HG03354 (cell line): ENCODE results near the gene WDR35.

Experiments used
- ATAC-seq: cut with Tn5 transposase; IDR thresholded peaks from one replicate; pipeline ENCODE4 v1.9.1; 2021; ENCODE audit warnings: mild to moderate bottlenecking; ENCODE audit not compliant: unreplicated experiment, poor library complexity, severe bottlenecking

WDR35 gene

DNA sequence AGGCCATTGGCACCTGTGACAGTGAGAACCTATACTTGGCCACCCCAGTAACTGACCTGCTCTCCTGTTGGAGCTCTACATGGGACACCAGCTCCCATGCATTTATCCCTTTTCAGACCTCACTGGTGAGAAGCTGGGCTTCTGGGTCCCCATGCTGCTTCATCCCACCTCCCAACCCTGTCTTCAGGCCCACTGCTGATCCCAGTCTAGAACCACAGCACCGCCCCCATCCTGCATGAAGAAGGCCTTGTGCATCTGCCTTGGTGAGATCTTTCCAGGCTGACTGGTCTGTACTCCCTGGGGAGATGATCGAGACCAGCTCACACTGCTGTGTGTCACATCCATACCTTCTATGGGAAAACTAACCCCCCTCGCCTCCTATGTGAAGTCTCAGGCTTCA, 110.8 kb downstream of the WDR35 start:
- no peak for ATAC-seq

DNA sequence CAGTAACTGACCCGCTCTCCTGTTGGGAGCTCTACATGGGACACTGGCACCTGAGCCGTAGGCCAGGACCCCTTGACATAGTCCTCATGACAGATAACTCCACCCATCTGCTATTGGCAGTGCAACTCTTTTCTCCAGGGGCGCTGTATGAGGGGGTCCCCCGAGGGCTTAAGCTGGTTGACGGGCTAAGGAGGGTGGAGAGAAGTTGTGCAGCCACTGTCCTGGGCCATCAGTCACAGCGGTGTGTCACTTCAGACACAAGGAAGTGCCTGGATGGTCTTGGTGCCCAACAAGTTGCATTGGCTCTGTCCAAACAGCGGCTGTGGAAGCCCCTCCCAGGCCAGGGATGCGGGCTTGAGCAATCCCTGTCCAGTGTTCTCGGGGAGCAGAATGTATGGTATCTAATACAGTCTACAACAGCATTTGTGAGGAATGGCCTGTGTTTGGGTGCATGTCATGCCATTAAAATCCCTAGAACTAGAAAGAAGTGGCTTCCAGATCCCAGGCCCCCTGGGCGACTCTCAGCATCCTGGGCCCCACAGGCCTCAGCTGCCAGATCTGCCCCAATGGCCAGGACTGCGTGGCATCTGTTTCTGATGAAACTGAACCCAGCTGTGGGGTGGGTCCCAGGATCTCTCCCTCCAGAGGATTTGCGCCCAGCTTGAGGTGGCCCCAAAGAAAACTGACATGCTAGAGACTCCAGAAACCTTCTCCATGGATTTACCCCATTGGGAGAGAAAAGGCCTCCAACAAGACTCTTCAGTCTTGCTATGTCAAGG, 111.4 kb downstream of the WDR35 start:
- ATAC-seq = no peak

DNA sequence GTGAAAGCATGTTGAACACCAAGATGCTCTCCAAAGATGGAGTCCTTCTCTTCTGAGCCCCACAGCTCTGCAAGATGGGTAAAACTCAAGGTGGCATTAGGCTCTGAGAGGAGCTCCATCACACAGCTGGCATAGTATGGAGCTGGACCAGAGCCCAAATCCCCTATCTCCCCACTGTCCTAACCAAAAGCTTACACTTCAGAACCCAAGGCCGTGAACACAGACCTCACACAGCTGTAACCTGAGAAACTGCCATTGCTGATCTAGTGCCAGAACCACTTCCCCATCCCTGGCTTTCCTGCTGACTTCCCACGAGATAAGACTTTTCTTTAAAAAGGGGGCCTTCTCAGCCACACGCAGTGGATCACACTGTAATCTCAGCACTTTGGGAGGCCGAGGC, 113.2 kb downstream of the WDR35 start:
- ATAC-seq = no peak

DNA sequence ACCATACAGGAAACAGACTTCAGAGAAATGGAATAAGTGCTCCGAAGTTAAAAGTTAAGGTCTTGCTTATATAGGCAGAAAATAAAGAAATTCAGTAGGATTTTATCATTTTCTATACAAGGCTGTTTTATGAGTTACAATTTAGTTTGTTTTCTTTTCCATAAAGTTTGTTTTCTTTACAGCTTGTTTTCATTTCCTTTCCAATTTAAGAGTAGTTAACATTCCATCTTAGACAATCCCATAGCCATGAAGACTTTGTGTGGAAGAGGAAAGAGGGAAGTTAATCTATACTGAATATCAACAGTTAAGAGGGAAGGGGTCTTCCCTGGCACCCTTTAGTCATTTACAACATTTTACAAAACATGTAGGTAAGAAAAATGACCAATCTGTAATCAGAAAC, 114.6 kb downstream of the WDR35 start:
- no peak for ATAC-seq

DNA sequence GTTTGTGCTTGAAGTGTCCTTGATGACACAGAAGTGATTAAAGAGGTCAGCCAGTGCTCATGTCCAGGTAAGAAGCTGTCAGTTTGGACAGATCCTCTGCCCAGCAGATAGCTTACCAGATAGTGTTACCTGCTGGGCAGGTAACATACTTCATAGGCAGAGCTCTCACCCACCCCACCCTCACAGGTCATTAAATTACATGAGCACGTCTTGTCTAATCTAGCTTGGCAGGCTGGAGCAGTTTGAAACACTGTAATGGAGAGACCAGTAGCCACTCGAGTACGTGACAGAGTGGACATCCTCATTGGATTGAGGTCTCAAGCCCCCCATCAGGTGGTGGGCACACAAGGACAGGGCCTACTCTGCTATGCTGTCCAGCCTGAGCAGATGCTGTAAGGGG, 115.2 kb downstream of the WDR35 start:
- no peak for ATAC-seq

DNA sequence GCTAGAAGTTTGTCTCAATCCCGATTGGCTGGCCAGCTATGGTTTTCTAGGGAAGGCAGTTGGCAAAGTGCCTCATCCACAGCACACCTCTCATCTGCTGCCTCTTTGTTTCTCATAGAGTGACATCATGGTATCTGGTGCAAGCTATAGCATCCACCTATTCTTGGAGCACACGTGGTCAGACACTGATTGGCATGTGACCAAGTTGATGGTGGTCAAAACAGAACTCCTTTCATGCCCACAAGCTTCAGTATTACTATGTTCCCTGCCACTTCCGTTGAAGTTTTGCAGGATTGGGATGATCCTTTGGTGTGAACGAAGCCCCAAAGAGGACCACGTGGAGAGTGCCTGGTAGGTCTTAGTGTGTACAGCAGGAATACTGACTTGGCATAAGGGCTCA, 116.9 kb downstream of the WDR35 start:
- no peak for ATAC-seq

DNA sequence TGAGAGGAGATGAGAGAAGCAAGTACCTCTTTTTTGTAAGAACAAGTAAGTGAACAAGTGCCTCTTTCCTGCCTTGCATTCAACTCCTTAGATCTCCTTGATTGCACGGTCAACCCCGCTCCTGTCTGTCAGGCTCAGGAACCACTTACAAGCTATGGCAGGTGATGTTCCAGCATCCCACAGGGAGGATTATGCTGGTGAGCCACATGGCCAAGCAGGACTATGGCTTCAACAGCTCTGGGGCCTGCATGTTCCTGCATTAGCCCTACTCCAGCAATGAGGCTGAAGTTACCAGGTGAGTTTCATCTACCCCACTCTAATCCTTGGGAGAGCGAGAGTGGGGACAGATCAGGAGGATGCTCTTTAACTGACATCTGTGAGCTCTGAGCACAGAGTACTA, 117.6 kb downstream of the WDR35 start:
- ATAC-seq = no peak

DNA sequence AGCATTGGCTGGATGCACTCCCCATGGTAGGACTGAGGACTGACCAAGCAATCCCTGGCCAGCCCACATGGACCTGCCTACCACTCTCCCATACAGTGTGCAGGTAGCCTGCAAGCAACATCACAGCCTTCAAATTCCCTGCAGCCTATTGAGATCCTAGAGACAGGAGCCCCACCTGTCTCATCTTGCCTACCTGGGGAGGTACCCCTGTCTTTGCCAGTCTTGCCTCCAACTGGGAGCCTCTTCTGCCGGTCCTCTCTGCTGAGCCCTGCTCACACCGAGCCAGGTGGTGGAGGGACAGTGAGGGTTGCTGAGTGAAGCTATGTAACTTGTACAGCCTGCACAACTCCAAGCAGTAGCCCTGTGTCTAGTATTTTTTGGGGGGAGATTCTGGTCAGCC, 118.1 kb downstream of the WDR35 start:
- ATAC-seq = no peak

DNA sequence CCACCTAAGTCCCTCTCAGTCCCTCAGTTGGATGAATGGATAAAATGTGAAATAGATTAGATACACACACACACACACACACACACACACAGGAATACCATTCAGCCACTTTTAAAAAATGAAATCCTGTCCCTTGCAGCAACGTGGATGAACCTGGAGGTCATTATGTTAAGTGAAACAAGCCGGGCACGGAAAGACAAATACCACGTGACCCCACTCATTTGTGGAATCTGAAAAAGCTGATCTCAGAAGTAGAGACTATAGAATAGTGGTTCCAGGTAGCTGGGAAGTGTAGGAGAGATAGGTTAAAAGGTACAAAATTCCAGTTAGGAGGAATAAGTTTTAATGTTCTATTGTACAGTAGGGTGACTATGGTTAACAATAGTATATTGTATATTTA, 119.1 kb downstream of the WDR35 start:
- no peak for ATAC-seq

DNA sequence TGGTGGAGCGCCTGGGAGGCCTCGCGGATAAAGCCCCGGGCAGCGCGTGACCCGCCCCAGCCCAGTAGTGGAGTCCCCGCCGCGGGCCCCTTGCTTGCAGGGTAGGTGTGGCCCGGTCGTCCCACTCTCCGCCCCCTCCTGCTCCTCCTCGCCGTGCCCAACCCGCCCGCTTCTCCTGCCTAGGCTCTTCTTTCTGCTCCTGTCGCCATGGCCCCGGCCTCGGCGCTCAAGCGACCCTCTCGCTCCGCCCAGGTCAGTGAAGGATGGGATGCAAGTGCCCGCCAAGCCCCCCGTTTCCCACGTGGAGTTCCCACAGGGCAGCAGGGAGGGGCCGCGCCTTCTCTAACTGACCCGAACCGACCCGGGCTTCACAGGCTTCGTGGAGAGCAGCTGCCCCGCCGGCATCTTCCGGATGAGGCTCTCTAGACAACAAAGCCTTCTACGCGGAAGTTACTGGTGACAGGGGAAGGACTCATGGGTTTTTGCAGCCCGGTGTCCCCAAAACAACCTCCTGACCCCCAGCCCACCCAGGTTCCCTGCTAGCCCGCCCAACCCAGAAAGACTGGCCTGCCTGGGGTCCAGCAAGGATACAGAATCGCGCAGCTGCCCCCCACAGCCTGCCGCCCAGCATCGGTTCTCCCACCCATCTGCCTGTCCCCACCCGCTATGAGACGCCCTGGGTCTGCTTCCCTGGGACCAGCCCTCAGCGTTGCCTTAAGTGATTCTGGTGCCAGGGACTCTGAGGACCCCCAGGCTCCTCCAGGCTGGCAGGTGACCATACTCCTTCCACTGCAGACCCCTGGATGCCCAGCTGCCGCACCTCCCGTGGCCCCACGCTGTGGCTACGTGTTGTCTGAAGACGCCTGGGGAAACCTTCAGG, 121.0 kb downstream of the WDR35 start:
- ATAC-seq = peak; percentile 77

DNA sequence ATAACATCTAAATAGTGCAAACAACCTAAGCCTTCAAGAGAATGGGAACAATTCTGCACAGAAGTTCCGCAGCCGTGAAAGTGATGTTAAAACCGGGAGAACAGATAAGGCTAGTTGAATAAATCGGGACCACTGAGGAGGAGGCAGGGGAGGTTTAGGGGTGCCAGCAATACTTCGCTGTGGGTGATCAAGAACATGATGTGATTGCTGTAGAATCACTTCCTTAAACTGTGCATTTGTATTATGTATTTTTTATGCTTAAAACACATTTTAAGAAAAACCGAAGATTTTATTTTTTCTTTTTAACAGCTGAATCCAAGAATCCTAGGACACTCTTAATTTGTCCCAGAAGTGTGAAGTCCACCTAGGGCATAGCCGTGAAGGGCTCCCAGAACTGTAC, 121.7 kb downstream of the WDR35 start:
- ATAC-seq = peak; percentile 6

DNA sequence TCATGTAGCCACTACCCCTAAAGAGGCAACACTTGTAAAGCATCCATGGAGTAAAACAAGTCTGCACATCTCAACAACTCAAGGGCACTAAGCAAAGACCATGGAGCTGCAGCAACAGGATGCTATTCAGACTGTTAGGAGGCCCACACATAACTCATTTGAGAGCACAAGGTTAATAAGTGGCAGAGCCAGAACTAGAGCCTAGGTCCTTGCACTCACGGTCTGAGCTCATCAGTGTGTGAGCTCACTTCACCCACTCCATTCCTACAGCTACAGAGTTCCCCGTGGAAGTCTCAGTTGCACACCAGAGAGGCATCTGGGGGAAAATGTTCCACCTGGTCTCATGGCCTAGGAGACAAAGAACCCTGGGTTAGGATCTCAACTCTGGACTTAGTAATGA, 123.1 kb downstream of the WDR35 start:
- ATAC-seq = peak; percentile 71

DNA sequence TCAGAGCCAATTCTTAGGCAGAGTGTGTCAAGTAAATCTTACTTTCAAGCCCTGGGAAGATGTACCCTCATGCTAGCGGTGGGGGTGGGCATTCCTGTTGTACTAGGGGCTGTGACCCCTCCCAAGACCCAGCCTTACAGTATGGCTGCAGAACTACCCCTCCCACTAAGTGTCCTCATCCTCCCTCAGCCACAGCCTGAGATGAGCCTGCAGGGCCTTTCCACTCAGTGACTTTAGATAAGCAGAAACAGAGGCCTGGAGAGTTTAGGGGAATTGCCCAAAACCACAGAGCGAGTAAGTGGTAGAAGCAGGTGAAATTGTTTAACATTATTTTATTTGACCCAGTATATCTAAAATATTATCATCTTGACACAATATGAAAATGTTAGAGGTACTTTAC, 124.8 kb downstream of the WDR35 start:
- no peak for ATAC-seq

DNA sequence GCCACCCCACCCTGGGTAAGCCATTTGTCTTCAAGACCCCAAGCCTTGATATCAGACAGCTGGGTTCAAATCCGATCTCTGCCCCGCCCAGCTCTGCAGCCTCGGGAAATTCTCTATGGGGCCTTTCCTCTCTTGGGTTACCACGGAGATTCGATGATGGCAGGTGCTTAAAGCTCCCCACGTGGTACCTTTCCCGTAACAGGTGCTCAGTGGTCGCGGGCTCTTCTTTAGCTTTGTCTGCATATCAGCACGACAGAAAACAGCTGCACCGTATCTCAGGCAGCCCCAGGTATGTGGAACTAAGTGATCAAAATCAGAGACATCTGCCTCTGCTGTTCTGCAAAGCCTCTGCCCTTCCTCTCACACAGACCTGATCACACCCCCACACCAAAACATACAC, 125.5 kb downstream of the WDR35 start:
- ATAC-seq = no peak

DNA sequence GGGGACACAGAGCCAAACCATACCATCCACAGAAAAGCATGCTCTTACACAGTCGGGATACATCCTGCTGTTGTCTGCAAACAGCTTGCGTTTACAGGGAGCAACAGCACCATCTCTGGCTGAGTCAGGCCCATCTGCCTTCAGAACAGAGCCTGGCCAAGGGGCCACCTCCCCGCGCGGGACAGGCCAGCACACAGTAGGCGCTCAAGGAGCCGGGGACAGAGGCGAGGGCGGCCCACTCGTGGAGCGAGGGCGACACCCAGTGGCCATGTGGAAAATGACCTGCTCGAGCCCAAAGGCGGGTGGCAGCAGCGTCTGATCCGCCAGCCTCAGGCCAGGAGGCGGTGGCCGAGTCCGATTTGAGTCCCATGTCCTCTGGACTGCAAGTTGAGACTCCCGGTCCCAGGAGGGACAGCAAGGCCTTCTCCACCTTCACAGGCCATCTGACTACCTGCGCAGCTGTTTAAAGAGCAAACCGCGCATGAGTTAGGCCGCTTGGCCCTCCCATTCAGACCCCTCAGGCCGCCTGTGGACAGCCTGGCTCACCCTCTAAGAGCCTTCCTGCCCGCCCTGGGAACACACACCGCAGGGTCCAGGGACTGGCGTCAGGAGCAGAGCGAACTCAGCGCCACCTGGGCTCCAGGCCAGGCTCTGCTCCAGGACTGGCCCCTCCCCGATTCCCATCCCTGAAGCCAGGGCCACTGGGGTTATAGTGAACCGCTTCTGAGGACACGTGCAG, 126.4 kb downstream of the WDR35 start:
- ATAC-seq = peak; percentile 66

DNA sequence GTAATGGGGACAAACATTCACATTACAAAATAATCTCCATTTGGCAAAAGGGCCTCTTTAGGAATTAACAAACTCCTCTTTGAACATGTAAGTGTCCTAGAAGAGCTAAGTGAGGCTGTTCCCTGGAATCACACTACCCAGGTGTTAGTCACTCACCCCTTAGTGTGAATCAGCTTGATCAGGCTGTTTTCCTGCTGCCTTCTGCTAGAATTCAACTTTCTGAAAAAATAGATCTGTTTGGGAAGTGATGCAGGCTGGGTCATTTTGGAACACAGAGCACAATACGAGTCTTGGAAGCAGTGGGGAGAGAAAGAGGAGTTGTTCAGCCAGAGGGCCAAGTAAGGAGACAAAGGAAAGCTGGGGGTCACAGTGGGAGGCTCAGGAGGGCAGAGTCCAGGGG, 128.1 kb downstream of the WDR35 start:
- ATAC-seq = no peak
